HUDEP-2 (cell line): ENCODE results near the gene WDR18.
"Not testable (repeated sequence)": the region's sequence is repeated elsewhere in the genome, so short reads cannot be mapped to it uniquely, and the experiment has no call there.

Experiments
- DNase-seq, 76 experiments: peaks; one replicate each; lab custom pipeline; 2025; ENCODE audit not compliant: unreplicated experiment in 76 of 76; lab: John Stamatoyannopoulos, UW

The WDR18 gene

DNA sequence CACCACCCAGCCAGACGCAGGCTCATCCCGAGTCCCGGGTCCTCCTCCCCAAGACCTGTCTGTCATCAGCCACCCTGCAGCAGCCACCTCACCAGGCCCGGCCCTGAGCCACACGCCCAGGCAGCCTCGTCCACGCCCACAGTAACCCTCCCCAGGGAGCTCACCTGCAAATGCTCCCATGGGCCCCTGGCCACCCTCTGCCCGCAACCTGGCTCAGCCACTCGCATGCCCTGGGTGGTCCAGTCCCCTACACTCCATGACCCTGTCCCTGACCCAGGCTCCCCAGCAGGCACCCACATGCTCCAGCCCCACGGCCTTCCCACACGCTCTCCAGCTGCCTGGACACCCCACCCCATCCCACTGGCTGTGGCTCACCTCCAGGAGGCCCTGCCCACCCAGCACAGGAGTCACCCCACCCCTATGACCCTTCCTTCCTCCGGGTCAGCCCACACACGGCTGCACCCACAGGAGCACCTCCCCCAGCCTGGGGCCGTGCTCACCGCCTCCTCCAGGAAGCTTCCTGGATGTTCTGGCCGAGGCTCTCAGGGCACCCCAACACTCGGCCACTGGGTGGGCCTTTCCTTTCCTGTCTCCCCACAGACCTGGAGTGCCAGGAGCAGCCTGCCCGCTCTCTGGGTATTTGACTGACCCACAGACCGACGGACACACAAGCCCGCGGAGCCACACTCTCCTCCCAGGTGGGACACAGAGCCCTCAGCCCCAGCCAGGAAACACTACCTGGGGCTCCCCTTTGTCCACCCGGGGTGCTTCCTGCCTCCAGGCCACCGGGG is 33.2 kb downstream of the WDR18 start:
- peak in 24 of 76 experiments; percentile 19 to 55 (median 30) for DNase-seq

DNA sequence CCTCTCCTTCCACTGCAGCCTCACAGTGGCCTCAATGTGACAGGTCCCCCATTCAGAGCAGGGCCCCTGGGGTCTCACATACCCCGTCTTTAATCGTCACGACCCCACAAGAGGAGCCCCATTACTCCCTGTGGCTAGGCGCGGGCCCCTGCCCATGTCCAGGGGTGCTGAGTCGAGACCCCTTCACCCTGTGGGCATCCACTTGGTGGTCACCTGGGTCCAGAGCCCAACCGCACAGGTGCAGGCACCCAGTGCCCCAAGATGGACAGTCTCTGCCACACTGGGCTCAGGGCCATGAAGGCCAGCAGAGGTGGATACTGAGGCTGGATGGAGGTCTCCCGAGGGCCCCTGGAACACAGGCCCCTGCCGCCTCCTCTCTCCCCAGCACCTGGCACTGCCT is 33.8 kb downstream of the WDR18 start:
- no peak for DNase-seq

DNA sequence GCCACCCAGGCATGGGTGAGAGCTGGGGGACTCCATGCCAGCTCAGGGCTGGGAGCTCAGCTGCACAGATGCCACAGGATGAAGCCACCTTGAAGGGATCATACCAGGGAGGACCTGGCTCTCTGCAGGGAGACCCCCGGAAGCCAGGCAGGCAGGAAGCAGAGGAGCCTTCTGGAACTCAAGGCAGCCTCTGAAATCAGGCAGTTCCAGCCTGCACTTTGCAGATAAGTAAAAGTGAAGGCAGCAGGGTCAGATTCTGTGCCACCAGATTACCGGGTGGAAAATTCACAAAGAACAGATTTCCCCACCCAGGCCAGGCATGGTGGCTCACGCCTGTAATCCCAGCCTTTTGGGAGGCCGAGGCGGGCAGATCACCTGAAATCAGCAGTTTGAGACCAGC is 34.2 kb downstream of the WDR18 start:
- DNase-seq: peak in 56 of 76 experiments; percentile 21 to 76 (median 48)

DNA sequence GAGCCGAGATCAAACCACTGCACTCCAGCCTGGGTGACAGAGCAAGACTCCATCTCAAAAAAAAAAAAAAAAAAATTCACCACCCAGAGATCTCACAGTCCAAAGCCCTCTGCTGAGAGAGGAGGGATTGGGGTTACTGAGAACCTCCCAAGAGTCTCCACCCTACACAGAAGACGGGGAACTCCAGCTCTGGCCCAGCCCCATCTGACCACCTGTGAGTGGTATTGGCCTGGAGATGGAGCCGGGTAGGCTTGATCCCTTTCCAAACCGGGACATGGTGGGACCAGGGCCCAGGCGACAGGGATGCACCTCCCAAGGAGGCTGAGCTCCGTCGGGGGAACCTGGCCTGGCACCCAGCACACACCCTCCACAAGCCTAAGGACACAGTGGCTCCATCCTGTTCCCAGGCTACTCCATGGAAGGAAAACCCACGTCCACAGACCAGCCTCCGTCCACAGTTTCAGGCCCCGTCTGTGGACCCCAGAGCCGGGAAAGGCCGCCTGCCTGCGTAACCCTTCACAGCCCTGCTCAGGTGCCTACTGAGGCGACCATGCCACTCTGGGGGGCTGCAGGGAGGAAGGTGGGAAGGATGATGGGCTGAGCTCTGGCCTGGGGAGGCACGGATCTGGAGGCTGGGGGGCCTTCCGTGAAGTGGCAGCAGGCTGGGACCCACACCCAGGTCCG is 34.9 kb downstream of the WDR18 start:
- no peak for DNase-seq

DNA sequence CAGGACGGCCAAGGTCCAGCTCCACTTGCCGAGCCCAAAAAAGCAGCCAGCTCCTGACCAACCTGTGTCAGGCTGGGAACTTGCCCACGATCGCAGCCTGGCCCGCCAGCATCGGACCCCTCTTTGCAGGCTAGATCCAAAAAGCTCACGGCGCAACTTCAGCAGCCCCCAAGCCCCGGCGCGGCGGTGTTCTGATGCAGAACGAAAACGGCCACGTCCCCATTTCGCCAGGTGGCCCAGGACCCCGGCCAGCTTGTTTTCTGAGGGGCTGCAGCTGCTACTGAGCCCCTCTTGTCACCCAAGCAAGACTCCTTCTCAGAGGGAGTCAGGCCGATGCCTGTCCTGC is 35.4 kb downstream of the WDR18 start:
- DNase-seq: no peak

DNA sequence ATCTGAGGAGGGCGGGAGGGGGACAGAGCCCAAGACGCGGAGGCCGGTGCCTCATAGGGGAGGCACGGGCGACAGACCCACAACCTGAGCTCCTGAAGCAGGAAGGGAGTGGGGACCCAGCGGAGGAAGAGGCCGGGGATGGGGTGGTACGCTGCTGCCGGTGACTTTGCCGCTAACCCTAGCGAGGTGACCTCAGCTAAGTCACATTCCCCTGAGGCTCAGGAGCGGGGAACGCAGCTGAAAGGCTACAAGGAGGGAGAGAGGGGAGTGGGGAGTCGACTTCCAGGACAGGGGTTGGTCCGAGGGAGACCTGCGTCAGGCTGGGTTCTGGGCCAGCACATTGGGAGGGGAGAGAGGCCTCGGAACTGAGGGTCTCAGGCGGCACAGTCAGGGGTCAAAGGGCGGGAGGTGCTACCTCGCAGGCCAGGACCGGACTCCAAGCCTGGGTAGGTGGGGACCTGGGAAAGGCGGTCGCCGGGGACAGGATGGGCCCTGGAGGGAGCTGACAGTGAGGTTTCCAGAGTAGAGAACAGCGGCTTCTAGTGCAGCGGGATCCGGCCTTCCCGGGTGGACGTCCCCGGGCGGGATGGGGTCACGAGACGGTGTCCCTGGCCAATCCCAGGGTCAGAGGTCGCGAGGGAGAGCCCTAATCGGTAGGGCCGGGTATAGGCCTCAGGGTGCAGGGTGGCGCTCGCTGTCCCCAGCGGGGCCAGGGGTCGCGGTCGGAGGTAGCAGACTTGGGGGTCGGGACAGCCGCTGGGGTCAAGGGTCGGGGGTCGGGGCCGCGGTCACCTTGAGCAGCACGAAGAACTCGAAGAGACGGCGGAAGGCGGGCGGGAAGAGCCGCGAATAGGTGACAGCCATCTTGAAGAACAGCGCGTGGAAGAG is 36.1 kb downstream of the WDR18 start:
- DNase-seq: peak in 3 of 76 experiments; percentile 12 to 32 (median 29)

DNA sequence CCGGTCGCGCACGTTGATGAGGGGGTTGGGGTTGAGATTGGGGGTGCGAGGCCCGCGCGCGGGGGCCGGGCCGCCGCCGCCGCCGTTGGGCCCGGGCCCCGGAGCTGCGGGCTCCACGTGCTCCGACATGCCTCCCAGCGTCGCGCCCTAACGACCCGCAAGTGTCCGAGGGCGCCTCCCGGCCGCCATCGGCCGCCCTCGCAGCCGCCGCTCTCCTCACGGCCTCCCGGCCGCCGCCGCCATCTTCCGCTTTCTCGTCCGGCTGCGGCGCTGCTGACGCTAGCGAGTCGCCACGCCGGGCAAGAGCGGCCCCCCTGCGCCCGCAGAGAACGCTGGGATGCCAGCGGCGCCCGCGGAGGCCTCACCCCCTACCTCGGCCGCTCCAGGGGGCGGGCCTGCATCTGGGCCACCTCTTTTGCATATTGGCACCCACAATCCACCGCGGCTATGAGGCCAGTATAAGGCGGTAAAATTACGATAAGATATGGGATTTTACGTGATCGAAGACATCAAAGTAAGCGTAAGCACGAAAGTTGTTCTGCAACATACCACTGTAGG is 36.8 kb downstream of the WDR18 start, which contains the start of gene TMEM259:
TMEM259 (minus strand) TSS at position 256 of the 558 bp plus-strand sequence; CDS start at position 129, 127 bp downstream.
- peak in 74 of 76 experiments; percentile 61 to 98 (median 97) for DNase-seq

DNA sequence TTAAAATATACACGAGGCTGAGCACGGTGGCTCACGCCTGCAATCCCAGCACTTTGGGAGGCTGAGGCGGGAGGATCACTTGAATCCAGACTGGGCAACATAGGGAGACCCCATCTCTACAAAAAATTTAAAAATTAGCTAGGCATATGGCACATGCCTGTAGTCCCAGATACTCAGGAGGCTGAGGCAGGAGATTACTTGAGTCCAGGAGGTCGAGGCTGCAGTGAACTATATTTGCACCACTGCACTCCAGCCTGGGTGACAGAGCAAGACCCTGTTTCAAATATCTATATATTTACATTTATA is 39.7 kb downstream of the WDR18 start:
- not testable (repeated sequence) for DNase-seq

DNA sequence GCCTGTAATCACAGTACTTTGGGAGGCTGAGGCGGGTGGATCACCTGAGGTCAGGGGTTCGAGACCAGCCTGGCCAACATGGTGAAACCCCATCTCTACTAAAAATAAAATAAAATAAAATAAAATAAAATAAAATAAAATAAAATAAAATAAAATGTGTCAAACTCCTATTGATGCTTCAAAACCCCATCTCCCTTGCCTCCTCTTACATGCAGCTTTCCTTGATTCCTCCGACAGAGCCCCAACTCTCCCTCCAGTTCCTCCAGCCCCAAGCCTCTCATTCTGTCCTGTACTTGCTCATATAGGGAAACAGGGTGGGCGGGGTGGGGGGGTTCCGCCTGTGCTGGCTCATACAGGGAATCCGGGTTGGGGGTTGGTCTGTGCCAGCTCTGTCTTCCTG is 40.9 kb downstream of the WDR18 start:
- not testable (repeated sequence) for DNase-seq

DNA sequence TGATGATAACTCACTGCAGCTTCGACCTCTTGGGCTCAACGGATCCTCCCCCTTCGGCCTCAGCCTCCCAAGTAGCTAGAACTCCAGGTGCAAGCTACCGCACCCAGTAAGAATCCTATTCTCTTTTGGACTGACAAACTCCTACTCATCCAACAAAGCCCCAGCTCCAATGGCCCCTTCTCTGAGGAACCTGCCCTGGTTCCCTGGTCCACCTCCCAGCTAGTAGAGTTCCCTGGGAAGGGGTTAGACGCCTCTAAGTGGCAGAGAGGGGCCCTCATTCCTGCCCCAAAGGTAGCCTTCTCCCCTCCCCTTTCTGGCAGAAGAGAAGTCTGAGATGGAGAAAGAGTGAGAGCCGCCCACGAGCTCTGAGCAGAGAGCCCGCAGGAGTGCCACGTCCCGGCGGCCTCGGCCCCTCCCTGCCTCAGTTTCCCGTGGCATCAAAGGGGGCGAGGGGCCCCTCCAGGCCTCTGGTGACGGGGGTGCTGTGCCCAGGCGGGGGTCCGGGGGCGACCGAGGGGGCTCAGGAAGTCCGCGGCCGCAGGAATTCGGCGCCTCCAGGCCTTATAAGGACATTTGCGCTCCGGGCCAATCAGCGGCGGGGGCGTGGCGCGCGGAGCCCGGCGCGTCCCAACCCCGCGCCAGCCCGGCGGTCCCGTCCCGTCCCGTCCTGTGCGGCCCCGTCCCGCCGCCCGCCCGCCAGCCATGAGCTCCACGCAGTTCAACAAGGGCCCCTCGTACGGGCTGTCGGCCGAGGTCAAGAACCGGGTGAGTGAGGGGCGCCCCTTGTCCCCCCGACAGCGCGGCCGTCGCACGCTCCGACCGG is 42.0 kb downstream of the WDR18 start, which contains the start of gene CNN2:
CNN2 (plus strand) TSS at position 649 of the 823 bp plus-strand sequence; CDS start at position 703, 54 bp downstream.
- peak in 50 of 76 experiments; percentile 20 to 79 (median 58) for DNase-seq

DNA sequence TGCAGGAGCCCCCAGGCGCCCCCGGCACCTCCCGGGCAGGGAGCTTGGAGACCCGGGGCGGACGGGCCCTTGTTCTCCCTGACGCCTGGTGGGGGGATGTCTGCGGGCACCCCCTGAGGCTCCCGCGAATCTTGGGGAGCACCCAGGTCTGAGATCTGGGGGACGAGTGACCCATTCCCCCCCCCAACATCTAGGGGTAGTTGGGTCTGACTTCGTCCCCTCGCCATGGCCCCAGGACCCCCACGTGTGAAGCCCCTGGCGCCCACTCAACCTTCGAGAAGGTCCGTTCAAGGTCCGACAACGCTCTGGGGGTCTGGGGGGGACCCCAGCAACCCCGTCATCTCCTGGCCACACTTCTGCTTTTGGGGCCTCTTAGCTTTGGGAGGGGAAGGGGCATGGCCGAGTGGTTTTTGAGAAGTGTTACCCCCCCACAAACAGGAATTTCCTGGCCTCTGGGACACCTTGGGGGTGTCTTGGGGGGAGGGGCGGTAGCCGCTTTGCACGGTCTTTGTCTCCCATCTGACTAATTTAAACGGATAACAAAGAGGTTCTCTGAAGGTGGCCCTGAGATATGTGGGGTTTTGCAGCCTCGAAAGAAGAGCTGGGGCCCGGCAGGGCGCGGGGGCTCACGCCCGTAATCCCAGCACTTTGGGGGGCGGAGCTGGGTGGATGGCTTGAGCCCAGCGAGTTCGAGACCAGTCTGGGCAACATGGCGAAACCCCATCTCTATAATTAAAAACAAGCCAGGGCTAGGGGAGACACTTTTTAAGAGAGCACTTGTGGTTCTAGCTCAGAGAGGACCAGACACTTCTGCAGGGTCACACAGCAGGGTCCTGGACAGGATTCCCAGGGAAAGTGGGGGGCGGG is 42.9 kb downstream of the WDR18 start:
- peak in 20 of 76 experiments; percentile 15 to 51 (median 32) for DNase-seq

DNA sequence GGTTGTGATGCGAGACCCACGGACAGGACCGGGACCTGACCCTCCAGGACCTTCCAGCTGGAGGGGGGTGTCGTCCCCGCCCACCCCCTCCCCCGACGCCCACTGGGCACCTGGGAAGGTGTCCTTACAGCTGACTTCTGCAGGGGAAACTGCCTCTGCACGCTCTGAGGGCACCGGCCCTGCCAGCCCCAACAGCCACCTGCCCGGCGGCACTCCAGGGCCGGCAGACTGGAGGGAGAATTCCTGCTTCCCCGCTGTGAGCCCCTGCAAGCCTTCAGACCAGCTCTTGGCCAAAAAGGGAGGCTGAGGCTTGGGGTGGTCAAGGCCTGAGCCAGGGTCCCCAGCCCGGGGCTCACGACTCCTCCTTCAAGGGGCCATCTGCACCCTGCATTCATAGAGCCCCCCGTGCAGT is 43.5 kb downstream of the WDR18 start:
- peak in 1 of 76 experiments; percentile 55 for DNase-seq

DNA sequence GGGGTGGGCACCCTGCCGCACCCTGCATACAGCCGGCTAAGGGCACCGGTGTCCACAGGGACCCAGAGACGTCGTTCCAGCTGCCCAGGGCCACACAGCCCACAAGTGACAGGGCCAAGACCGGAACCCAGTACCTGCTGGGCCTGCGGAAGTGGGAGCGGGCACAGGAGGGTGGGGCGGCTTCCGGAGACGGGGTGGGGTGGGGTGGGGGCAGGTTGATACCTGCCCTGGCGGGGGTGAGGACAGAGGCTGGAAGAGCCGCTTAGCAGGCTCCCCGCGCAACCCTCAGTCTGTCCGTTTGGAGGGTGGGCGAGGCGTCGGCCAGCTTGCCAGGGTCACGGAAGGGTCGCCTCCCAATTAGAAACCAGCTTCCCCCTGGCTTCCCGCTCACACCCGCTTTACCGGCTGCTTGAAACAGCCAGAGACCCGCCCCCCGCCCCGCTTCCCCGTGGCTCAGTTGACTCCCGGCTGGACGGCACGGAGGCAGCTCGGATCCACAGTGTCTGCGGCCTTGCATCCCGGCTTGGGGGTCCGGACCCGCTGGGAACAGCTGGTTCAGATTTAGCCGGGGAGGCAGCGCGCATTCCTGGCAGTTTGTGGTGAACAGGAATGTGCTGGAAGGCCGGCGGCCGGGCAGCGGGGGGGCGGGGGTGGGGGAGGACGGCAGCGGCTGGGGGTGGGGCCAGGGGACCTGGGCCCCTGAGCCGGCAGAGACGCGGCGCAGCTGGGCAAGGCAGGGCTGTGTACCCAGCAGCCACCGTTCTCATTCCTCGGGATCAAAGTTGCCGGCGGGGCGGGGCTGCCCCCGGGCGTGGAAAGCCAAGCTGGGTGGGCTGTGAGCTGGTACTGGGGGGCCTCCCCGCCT is 44.1 kb downstream of the WDR18 start:
- peak in 45 of 76 experiments; percentile 20 to 77 (median 56) for DNase-seq

DNA sequence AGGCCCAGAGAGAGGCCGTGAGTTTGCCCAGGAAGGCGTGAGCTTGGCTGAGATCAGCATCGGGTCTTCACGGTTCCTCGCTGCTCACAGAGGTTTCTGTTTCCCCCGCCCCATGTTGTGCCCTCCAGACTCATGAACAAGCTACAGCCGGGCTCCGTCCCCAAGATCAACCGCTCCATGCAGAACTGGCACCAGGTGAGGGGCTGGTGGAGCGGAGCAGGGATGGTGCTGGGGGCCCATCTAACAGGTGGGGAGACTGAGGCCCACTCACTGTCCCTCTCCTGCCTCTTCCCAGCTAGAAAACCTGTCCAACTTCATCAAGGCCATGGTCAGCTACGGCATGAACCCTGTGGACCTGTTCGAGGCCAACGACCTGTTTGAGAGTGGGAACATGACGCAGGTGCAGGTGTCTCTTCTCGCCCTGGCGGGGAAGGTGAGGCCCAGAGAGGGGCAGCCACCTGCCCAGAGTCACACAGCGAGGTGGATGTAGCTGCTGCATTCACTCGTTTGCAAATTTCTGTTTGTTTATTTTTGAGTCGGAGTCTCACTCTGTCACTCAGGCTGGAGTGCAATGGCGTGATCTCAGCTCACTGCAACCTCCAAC is 48.2 kb downstream of the WDR18 start:
- no peak for DNase-seq

DNA sequence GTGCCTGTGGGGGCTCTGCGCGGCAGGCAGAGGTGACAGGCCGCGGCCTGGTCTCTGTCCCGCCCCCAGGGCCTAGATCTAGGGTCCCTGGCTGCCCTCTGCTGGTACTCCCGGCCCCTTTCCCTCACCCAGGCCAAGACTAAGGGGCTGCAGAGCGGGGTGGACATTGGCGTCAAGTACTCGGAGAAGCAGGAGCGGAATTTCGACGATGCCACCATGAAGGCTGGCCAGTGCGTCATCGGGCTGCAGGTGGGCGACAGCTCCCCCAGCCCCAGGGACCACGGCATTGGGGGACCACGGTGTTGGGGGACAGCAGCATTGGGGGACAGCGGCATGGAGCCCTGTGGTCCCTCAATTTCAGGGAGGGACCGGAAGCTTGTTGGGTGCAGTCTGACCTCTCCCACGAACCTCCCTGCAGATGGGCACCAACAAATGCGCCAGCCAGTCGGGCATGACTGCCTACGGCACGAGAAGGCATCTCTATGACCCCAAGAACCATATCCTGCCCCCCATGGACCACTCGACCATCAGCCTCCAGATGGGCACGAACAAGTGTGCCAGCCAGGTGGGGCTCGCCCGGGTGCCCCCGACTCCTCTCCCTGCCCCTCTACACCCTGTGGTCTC is 52.0 kb downstream of the WDR18 start:
- no peak for DNase-seq

DNA sequence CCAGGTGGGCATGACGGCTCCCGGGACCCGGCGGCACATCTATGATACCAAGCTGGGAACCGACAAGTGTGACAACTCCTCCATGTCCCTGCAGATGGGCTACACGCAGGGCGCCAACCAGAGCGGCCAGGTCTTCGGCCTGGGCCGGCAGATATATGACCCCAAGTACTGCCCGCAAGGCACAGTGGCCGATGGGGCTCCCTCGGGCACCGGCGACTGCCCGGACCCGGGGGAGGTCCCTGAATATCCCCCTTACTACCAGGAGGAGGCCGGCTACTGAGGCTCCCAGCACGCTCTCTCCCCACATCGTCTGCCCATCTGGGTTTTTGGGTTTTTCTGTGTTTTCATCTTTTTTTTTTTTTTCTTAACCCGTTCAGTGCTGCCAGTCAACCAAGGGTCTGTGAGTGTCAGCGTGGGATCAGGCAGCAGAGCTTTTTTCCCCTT is 53.5 kb downstream of the WDR18 start:
- no peak for DNase-seq
